IPS-11a (cell line): ENCODE data around the gene ST14.

ENCODE experiments used
- H3K4me3 ChIP-seq: one replicate; pipeline ENCODE4 v1.5.1; 2013; ENCODE audit warnings: low read depth, low read length, control low read depth

ST14 gene

GRCh38 chr11:130206141-130206540 lies 46.6 kb downstream of the ST14 start:
- H3K4me3 ChIP-seq: no peak overlapping the region

GRCh38 chr11:130208241-130209127 lies 48.9 kb downstream of the ST14 start:
- H3K4me3 ChIP-seq: no peak overlapping the region

- H3K4me3 ChIP-seq: no peak overlapping the region
Measured at GRCh38 chr11:130209128-130209932, 49.7 kb downstream of the ST14 start.

- no peak overlapping the region for H3K4me3 ChIP-seq
Measured at GRCh38 chr11:130209954-130210854, 50.6 kb downstream of the ST14 start.

- no peak overlapping the region for H3K4me3 ChIP-seq
Measured at GRCh38 chr11:130211144-130211543, 51.6 kb downstream of the ST14 start.

GRCh38 chr11:130211781-130212401 lies 52.3 kb downstream of the ST14 start:
- no peak overlapping the region for H3K4me3 ChIP-seq

- no peak overlapping the region for H3K4me3 ChIP-seq
Measured at GRCh38 chr11:130212431-130212961, 52.9 kb downstream of the ST14 start.

- no peak overlapping the region for H3K4me3 ChIP-seq
Measured at GRCh38 chr11:130213143-130213978, 53.8 kb downstream of the ST14 start.

GRCh38 chr11:130213979-130214281 lies 54.3 kb downstream of the ST14 start:
- H3K4me3 ChIP-seq: no peak overlapping the region

GRCh38 chr11:130214861-130215530 lies 55.4 kb downstream of the ST14 start:
- H3K4me3 ChIP-seq: no peak overlapping the region

- no peak overlapping the region for H3K4me3 ChIP-seq
Measured at GRCh38 chr11:130215531-130216220, 56.1 kb downstream of the ST14 start.

- H3K4me3 ChIP-seq: no peak overlapping the region
Measured at GRCh38 chr11:130216221-130216550, 56.6 kb downstream of the ST14 start.

- H3K4me3 ChIP-seq: no peak overlapping the region
Measured at GRCh38 chr11:130216591-130217132, 57.1 kb downstream of the ST14 start.

GRCh38 chr11:130217133-130218031 lies 57.8 kb downstream of the ST14 start:
- no peak overlapping the region for H3K4me3 ChIP-seq

- H3K4me3 ChIP-seq: no peak overlapping the region
Measured at GRCh38 chr11:130218501-130219070, 59.0 kb downstream of the ST14 start.

- no peak overlapping the region for H3K4me3 ChIP-seq
Measured at GRCh38 chr11:130219148-130219547, 59.6 kb downstream of the ST14 start.
